HG03442 (cell line): Measurements from ENCODE around the gene SIRT4.
"Not testable (repeated sequence)": the region's sequence is repeated elsewhere in the genome, so short reads cannot be mapped to it uniquely, and the experiment has no call there.

Source experiments
- ATAC-seq: cut with Tn5 transposase; IDR thresholded peaks from one replicate; pipeline ENCODE4 v1.9.1; 2021; ENCODE audit warnings: mild to moderate bottlenecking, moderate library complexity; ENCODE audit not compliant: unreplicated experiment

SIRT4 gene

DNA sequence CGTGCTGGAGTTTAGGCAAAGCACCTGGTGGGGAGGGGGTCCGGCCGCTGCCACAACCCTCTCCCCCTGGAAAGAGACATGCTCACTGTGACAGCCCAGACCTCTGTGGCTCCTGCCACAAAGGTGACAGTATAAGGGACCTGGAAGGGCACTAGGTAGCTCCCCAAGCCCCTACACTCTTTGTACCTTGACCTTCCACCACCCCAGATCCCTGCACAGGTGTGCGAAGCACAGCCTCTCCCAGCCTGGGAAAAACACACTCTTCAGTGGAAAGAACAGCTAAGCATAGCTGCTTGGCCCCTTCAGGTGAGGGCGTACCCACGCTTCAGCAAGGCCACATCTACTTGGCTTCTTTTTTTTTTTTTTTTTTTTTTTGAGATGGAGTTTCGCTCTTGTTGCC, 30.4 kb downstream of the SIRT4 start:
- ATAC-seq = no peak

DNA sequence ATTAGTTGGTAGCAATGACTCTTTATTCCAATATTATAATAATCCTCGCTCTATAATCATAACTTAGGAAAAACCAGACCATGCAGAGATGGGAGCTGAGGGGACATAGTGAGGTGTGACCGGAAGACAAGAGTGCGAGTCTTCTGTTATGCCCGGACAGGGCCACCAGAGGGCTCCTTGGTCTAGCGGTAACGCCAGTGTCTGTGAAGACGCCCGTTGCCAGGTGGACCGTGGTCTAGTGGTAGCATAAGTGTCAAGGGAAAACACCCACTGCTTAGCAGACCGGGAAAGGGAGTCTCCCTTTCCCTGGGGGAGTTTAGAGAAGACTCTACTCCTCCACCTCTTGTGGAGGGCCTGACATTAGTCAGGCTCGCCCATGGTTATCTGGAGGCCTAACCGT, 33.3 kb downstream of the SIRT4 start:
- not testable (repeated sequence) for ATAC-seq

DNA sequence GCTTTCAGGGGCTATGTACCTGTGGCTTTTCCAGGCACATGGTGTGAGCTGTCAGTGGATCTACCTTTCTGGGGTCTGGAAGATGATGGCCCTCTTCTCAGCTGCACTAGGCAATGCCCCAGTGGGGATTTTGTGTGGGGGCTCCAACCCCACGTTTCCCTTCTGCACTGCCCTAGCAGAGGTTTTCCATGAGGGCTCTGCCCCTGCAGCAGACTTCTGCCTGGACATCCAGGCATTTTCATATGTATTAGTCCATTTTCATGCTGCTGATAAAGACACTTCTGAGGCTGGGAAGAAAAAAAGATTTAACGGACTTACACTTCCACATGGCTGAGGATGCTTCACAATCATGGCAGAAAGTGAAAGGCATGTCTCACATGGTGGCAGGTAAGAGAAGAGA, 34.3 kb downstream of the SIRT4 start:
- ATAC-seq = not testable (repeated sequence)

DNA sequence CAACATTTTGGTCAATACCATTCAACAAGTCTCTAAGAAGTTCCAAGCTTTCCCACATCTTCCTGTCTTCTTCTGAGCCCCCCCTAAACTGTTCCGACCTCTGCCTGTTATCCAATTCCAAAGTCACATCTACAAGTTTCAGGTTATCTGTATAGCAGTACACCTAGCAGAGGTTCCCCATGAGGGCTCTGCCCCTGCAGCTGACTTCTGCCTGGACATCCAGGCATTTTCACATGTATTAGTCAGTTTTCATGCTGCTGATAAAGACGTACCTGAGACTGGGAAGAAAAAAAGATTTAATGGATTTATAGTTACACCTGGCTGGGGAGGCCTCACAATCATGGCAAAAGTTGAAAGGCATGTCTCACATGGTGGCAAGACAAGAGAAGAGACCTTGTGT, 35.6 kb downstream of the SIRT4 start:
- no peak for ATAC-seq

DNA sequence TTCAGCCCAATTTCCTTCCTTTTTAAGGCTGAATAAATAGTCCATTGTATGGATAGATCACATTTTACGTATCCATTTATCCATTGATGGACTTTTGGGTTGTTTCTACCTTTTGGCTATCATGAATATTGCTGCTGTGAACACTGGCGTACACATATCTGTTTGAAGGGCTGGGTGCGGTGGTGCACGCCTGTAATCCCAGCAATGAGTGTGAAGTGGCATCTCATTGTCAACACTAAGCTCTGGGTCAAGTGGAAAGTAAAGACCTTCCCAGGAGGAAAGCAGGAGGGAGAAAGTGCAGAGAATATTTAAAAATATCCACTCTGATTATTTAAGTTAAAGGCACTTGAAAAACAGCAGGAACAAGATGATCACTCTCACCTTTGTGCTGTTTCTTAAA, 37.1 kb downstream of the SIRT4 start:
- ATAC-seq = no peak

DNA sequence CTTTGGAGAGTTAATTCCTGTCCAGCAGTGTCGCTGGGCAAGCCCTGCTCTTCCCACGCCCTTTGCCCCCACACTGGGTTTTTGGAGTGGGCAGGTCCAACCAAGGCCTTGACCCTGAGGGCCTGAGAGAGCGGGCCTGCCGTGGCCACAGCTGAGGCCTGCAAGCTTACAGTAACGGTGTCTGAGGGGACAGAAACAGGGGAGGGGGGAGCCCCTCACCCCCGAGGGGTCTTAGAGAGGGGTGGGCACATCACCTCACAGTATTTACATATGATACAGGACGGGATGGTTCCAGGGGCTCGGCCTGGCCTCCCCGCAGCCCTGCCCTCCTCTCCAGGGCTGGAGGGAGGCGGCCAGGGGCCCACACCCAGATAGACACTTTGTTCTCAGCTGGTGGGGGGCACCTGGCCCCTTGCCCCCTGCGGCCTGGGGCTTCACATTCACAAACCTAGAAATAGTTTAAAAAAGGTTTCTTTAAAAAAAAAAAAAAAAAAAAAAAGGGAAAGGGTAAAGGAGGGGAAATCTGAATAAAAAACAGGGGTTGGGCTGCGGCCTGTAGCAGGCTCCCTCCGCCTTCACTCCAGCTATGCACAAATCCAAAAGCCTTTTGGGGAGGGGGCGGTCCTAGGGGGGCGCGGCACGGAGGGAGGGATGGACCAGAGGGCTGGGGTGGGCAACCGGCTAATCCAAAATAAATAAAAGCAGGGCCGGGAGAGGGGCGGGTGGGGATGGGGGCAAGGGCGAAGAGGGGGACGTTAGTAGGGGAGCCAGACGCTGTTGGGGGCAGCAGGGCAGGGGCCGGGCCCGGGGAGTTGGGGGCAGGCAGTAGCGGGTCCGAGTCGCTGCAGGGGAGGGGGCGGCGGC, 40.3 kb downstream of the SIRT4 start:
- no peak for ATAC-seq

DNA sequence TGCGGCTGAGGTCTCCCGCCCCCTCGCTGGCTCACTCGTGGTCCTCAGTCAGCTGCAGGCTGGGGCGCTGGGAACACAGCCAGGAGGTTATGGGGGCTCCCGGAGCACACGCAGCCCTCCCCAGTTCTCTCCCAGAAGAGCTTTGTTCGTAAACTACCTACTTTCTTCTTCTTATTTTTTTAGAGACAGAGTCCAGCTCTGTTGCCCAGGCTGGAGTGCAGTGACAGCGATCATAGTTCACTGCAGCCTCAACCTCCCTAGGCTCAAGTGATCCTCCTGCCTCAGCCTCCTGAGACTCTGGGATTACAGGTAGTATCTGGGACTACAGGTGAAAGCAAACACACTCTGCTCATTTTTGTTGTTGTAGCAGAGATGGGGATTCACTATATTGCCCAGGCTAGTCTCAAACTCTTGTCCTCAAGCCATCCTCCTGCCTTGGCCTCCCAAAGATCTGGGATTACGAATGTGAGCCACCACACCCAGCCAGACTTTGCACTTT, 41.0 kb downstream of the SIRT4 start:
- ATAC-seq = no peak

DNA sequence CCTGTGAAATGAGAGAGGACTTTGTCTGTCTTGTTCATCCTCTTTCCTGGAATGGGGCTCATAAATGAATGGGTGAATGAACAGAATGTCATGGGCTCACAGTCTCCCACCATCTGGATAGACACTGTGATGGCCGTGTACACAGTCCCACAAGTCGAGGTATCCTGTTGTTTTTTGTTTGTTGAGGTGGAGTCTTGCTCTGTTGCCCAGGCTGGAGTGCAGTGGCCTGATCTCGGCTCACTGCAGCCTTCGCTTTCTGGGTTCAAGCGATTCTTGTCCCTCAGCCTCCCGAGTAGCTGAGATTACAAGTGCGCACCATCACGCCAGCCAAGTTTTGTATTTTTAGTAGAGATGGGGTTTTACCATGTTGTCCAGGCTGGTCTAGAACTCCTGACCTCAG, 41.6 kb downstream of the SIRT4 start:
- ATAC-seq = no peak

DNA sequence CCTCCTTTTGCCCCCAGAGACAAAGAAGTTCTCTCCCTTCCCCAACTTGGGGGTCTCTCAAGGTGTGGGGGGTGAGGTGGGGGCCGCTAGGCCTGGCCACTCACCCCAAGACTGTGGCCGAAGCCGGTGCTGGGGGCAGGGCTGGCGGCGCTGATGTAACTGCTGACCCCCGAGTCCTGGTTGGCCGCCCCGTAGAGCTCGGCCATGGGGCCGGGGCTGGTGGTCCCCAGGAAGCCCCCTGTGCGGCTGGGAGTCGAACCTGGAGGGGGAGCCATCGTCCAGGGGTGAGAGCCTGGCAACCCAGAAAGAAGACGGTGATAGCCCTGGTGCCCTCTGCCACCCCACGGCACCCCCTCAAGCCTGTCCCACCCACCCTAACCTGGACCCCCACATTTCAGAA, 43.9 kb downstream of the SIRT4 start:
- ATAC-seq = no peak

DNA sequence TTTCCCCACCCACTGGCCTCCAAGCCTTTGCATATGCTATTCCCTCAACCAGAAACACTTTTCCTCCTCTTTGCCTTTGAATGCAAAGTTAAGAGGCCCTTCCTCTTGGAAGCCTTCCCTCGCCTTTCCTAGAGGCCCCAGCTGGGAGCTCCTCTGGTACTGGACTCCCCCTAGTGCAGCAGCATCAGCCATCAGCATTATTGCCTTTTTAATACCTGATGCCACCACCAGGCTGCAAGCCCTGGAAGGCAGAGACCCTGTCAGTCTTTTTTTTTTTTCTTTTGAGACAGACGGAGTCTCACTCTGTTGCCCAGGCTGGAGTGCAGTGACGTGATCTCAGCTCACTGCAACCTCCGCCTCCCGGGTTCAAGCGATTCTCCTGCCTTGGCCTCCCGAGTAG, 44.6 kb downstream of the SIRT4 start:
- ATAC-seq = no peak

DNA sequence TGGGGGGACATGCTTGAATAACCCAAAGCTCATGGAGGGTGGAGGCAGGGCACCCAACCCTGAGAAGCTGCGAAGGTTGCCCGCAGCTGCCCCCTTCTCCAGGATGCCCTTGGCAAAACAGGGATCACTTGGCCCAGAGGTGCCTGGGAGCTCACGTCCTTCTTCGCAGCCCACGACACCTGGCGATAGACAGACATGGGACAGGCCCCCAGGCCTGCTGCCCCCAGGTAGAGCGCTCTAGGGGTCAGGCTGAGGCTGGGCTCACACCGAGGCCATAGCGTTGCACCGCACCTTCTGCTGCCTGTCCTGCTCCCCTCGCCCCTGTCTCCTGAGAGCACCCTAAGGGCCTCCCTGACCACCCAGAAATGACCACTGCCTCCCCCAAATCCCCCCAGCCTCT, 45.6 kb downstream of the SIRT4 start:
- no peak for ATAC-seq

DNA sequence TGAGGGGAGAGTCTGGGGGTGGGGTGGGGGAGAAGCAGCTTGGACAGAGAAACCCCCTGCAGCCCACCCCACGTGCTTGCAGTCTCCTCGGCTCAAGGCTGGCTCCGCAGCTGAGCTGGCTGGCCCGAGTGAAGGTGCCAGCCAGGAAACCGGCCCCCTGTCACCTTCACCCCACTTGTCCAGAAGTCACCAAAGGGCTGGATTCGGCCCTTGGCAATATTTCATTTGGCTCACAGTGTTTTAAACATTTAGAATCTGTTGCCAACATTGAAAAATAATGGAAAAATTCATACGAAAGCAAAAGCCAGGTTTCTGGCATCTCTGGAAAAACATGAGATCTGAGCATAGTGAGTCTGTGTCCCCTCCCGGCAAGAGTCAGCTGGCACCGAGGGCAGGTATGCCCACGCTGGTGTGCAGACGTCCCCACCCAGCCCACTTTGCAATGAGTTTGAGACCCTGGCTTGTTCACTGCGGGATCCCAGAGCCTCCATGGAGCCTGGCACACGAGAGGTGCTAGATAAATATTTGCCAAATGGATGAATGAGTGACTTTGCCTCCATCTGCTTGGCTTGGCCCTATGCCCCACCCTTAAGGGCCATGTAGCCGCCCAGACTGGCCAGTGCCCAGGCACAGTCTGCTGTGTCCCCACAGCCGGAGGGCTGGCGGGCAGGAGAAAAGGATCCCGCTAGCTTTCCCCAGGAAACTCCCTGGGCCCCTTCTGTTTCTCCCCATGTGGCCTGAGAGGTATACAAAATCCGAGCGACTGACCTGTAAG, 48.6 kb downstream of the SIRT4 start:
- ATAC-seq = no peak

DNA sequence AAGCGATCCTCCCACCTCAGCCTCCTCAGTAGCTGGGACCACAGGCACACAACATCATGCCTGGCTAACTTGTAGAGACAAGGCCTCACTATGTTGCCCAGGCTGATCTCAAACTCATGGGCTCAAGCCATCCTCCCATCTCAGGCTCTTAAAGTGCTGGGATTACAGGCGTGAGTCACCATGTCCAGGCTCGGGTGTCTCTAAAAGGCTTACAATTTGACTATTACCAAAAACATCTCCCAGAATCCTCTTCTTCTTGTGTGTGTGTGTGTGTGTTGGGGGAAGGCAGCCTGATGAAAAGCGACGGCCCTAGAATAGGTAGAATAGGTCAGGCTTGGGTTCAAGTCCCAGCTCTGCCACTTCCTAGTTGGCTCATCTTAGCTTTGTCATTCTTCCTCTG, 50.0 kb downstream of the SIRT4 start:
- no peak for ATAC-seq

DNA sequence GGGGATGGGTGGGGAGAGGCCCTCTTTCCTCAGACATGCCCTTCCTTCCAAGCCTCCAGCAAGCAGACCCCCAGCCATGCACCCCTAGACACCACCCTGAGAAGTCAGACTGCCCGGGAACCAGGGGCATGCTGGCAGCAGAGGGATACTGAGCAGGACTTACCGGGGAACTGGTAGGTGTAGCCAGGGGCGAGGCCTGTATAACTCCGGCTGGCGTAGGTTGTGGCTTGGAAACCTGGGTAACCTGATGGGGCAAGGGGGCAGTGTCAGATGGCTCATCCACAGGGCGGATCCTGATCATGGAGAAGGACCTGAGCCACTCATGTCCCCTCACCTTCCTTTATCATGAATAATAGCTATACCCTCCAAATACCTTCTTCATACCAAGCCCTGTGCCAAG, 51.0 kb downstream of the SIRT4 start:
- ATAC-seq = no peak

DNA sequence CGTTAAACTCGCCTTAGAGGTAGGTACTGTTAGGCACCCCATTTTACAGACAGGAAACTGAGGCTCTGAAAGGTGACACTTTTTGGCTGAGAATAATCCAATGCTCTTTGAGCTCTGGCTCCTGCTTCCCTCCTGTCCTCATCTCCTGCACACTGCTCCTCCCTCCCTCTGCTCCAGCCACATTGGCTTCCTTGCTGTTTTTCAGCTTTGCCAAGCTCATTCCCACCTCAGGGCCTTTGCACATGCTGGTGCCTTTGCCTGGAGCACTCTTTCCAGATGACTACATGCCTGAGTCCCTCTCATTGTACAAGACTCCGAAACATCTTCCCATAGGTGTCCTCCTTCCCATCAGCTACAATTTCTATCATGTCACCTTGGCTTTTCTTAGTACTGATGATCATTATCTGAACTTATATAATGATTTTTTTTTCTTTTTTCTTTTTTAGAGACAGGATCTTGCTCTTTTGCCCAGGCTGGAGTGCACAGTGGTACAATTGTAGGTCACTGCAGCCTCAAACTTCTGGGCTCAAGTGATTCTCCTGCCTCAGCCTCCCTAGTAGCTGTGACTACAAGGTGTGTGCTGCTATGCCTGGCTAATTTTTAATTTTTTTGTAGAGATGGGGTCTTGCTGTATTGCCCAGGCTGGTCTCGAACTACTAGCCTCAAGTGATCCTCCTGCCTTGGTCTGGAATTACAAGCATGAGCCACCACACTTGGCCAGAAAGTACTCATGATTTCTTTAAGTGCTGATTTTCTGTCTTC, 51.6 kb downstream of the SIRT4 start:
- no peak for ATAC-seq

DNA sequence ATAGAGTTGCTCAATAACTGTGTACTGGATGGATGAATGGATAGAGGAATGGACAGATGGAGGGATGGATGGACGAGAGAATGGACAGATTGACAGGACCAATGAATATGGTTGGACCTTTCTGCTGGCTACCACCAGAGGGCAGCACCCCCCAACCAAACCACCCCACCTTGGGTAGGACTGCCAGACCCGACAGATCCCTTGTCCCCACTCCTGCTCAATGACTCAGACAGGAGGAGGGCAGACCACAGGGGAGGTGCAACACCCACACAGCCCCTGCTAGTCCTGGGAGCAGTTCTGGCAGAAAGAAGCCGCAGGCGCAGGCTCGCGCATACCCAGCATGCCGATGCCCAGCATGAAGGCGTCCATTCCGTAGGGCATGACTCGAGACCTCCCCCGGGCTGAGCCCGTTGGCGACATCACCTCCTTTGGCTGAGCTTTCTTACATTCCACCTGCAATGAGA, 54.5 kb downstream of the SIRT4 start:
- no peak for ATAC-seq

DNA sequence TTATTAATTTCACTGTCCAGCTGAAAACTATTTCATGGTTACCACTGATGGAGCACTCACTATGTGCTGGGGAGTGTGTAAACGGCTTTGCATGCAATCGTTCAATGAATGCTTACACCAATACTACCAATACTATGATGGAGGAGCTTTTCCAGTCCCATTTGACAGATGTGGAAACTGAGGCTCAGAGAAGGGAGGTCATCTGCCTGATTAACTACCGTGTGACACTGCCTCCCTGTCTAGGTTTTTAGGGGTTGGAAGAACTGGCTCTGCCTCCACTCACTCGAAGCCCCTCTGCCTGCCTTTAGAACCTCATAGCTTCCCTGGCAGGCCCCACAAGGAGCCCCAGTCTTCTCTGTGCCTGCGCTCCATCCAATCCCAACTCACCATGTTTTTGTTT, 55.0 kb downstream of the SIRT4 start:
- ATAC-seq = no peak

DNA sequence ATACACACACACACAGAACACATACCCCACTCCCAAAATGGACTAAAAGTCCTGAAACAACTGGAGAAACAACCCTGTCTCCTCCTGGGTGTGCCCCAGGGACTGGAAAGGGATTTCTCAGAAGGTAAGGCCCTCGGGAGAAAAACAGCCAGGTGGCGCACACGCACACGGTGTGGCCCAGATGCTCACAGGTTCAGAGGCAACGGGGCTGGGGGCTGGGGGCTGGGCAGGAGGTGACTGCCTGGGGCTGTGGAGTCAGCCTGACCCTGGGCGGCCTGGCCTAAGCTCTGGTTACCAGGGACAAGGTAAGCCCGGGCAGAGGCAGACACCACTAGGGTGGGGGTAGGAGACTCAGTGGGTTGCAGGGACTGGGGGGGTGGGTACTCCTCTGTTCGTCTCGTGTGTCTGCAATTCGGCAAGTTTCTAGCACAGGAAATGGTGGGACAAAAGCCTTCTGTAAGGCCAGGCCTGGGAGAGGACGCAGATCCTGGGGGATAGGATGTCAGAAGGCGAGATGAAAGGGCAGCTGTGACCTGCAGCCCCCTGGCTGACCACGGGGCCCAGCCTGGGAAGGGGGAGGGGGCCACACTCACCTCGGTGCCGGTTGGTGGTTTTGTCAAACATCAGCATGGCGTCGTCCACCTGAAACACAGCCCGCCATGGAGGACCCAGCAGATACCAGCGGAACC, 56.4 kb downstream of the SIRT4 start:
- no peak for ATAC-seq

DNA sequence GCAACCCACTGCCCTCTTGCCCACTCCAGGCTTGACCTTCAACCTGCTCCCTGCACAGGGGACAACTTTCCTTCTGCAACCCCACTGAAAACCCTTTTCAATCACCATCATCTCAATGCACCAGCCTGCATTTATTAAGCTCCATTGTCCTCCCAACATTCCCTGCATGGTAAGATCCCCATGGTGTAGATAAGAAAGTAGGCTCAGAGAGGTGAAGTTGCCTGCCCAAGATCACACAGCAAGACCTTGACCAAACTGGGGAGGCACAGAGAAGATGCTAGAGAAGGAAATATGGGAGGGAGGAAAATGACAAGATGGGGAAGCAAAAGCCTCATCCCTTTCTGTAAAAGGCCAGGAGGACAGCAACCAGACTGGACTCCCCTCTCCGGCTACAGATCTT, 57.0 kb downstream of the SIRT4 start:
- ATAC-seq = no peak

DNA sequence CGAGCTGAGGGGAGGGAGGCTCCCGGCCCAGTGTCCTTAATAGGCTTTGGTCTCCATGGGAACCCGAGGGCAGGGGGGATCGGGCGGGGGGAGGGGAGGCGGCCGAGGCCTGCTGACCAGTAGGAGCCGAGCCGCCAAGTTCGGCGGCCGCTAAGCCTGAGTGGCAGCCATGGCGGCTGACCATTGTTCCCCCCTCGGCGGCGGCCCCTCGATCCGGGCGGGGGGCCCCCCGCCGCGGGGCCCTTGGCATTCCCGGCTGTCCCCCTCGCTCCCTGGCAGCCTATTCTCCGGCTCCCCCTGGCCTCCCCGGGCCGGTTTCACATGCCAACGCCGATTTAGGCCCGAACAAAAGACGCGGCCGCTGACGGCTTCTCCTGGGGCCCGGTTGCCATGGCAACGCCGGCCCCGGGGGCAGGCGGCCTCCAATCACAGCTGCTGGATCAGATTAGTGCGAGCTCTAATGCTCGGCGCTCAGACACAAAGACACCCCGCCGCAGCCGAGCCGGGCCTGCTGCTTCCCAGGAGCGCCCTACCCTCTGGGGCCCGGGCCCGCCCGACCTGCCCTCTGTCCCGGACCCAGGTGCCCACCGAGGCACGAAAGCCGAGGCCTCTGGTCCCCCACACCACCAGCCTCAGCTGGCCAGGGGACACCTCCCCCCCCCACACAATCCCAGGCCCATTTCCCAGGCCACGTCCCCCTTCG, 59.5 kb downstream of the SIRT4 start:
- ATAC-seq = no peak
